B cell (primary cell): ENCODE results near the gene NFKBIL1.
"Not testable (repeated sequence)": the region's sequence is repeated elsewhere in the genome, so short reads cannot be mapped to it uniquely, and the experiment has no call there.

Experiments used
- CTCF ChIP-seq: fragments of 200-600 bp; IDR thresholded peaks from one replicate; pipeline ENCODE4 v1.8.0; 2022; ENCODE audit warnings: antibody characterized with exemption, mild to moderate bottlenecking
- EZH2 ChIP-seq: IDR thresholded peaks from 2 replicates; pipeline ENCODE4 v1.6.1; 2012; ENCODE audit warnings: borderline replicate concordance, low read depth, mild to moderate bottlenecking, moderate library complexity, low read length; ENCODE audit not compliant: insufficient read depth, poor library complexity, severe bottlenecking

GRCh38 chr6:31509036-31509435 is 38.4 kb upstream of the NFKBIL1 start:
- not testable (repeated sequence) for TF ChIP-seq CTCF, EZH2
